Stimulated activated CD4-positive, alpha-beta T cell treated with anti-CD3 and anti-CD28 coated beads, TNF-alpha, amount 100 ng/mL, for 24 hours (primary cell): ENCODE measurements around the gene CHRND.

Experiments
- DNase-seq, 3 experiments: peaks; one replicate each; pipeline ENCODE4 v3.0.0-alpha.2; 2020; ENCODE audit warnings: low read depth in 3 of 3

The CHRND gene

GRCh38 chr2:232502911-232503808 is 22.8 kb upstream of the CHRND start:
- DNase-seq = peak in 2 of 3 experiments; percentile 6 to 45

DNA sequence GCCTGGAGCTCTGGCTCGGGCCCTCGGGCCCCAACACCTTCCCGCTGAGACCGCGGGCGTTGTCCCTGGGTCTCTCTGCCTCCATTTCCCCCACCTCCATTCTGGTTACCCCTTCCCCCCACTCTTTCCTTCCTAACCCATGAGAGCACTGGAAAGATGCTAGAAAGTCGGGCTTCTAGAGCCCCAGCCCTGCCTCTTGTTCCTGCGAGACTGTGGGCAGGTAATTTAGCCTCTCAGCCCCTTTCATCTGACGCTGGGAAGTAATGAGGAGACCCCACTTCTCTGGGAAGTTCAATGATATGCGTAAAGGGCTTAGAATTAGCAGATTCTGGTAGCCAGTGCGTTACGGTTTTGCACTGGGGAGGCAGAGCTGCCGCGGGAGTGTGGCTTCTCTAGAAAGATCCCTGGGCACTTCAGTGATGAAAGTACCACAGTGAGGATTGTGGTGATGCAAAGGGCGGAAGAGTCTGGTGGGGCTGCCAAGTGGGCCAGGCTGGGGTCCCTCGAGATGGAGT is 22.1 kb upstream of the CHRND start:
- no peak for DNase-seq

DNA sequence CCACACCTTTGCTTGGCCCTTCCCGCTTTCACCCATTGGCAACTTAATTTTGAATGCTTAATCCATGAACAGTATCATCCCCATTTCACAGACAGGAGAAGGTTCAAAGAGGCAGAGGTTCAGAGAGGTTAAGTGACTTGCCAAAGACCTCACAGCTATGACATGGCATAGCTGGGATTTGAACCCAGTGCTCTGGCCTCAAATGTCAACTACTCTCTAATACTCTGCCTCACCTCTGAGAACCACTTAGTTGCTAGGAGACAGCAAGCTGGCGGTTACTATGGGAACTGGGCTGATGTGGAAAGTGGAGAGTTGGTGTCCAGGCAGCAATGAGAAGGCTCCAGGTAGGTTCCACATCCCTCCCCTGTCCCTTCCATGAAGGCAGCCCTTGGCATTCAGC is 21.5 kb upstream of the CHRND start:
- DNase-seq = no peak

DNA sequence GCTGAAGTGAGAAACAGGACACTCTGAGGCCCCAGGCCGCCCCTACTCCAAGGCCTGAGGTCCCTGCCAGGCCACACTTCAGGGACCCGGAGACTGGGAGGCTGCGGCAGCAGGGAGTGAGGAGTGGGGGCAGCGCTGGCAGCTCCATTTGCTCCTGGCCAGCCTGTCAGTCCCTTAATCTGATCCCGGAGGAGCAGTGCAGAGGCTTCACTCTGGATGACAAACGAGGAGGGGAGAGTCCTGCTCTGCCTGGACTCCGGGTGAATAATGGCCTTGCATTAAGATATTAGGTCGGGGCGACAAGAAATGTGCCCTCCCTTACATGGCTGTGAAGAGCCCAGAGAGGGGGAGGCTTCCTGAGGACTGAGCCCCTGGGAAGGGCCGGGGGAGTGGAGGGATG is 20.1 kb upstream of the CHRND start:
- DNase-seq = no peak

GRCh38 chr2:232506709-232507108 is 19.3 kb upstream of the CHRND start:
- DNase-seq = no peak

- DNase-seq = no peak
These were observed 17.7 kb upstream of the CHRND start for GRCh38 chr2:232508251-232508650.

GRCh38 chr2:232511336-232511890 is 14.5 kb upstream of the CHRND start:
- DNase-seq = no peak

- DNase-seq = no peak
These were observed 13.4 kb upstream of the CHRND start for GRCh38 chr2:232512602-232513001.

DNA sequence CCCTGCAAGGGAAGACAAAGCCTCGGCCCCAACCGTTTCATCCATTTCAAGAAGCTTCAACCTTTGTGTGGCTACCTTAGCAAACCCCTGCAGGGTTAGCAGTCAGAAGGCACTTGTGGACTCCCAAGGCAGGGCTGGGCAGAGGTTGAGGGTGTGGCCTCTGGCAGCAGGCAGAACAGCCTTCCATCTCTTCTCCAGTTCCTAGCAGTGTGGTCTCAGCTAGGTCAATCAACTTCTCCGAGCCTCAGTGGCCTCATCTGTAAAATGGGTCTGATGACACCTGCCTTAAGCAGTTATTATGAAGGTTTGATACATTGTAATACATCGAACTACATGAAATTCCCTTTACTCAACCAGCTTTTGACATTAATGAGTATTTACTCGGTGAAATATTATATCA is 12.6 kb upstream of the CHRND start:
- no peak for DNase-seq

GRCh38 chr2:232515639-232516038 is 10.3 kb upstream of the CHRND start:
- no peak for DNase-seq

DNA sequence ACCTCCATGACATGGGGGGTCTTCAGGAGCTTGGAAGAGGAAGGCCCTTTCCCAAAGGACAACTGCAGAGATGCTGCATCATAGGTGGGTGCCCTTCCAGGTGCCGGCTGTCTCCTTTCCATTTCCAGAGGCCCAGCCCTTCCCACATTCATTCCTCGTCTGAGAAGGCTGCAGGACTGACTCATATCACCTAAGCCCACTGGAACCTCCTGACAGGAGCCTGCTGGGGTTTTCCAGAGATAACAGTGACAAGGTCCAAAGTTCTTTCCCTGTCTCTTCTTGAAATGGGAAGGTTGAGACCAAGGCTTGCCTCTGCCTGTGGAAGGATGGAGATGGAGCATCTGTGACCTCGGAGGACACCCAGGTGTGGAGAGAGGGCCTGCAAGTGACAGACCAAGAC is 9.4 kb upstream of the CHRND start:
- no peak for DNase-seq

DNA sequence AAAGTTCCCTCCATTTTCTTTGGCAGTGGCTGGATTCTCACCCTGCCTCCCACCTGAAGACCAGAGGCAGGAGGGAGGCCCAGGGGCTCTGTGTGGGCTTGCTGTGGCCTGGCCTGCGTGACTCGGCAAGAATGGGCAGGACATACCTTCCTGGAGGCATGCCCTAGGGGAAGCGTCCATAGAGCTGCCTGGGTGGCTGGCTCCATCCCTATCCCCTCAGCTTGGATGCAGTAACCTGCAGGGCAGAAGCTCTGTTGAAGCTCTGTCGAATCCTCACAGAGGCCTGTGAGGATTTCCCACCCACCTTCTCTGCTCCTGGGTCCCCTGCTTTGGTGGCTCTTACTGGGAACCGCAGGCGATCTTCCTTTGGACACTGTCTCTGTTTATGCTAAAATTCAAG is 7.1 kb upstream of the CHRND start:
- no peak for DNase-seq

- DNase-seq = no peak
These were observed 6.2 kb upstream of the CHRND start, which contains the start of gene PRSS56 for GRCh38 chr2:232519581-232520438. Gene PRSS56 (plus strand): TSS chr2:232520388. CDS start chr2:232520599, 211 bp downstream.

GRCh38 chr2:232520489-232520888 is 5.5 kb upstream of the CHRND start:
- DNase-seq = no peak

GRCh38 chr2:232521098-232521497 is 4.9 kb upstream of the CHRND start:
- no peak for DNase-seq

GRCh38 chr2:232521959-232522622 is 3.9 kb upstream of the CHRND start:
- DNase-seq = peak; percentile 42 to 65 (median 42)

DNA sequence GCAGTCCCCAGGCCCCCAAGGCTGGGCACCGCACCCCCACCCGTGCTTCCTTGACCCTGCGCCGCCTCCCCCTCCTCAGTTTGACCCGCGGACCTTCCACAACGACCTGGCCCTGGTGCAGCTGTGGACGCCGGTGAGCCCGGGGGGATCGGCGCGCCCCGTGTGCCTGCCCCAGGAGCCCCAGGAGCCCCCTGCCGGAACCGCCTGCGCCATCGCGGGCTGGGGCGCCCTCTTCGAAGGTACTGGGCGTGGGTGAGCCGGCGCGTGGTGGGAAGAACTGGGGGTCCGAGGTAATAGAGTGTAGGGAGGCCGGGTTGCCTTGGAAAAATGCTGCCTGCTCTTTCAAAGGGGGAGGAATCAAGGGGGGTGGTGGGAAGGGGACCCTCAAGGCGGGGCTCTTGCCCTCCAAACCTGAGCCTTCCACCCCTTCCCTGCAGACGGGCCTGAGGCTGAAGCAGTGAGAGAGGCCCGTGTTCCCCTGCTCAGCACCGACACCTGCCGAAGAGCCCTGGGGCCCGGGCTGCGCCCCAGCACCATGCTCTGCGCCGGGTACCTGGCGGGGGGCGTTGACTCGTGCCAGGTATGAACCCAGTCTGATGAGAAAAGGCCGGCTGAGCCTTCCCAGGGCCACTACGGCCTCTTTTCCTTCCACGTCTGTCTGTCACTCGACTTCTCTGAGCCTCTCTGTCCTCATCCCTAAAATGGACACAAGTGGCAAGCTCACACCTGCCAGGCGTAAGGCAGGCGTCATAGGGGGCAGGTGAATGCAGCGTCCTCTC is 3.1 kb upstream of the CHRND start:
- no peak for DNase-seq

DNA sequence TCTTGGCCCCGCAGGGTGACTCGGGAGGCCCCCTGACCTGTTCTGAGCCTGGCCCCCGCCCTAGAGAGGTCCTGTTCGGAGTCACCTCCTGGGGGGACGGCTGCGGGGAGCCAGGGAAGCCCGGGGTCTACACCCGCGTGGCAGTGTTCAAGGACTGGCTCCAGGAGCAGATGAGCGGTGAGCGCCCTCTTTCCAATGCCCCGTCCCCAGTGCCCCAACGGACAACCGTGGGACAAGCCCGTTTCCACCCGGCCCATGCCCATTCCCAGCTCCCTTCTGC is 2.6 kb upstream of the CHRND start:
- DNase-seq = no peak

GRCh38 chr2:232523682-232524597 is 2.0 kb upstream of the CHRND start:
- DNase-seq = peak in 2 of 3 experiments; percentile 11 to 51

DNA sequence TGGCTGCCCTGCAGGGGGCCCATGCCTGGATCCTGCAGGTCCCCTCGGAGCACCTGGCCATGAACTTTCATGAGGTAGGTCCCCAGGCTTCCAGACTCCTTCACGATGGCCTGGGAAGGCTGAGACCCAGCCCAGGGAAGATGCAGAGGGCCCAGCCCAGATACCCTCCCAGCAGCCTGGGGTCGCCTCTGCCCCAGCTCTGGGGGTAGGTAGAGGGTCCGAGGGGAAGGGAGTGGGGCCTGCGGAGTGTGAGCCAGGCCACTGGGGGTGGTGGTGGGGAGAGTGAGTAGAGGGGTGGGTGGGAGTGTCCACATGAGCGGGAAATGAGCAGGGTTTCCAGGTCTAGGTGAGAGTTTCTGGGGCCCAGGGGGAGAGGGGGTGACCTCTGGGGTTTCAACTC is 1.2 kb upstream of the CHRND start:
- DNase-seq = no peak
